ENCODE results near the gene GPHA2. TPM values are rescaled to one million over a fixed set of nuclear protein-coding genes. Genes with fewer than 3 reads are reported as not detected.
A peak's percentile ranks its signal among the peaks of the same experiment; 100 is the strongest.

The GPHA2 gene
- total and polyA plus RNA-seq, 2 of the 13 experiments (the other 11 are each of a cell fraction or from before 2014, with no cell fraction given), result 13.0 to 19.1 TPM

DNA sequence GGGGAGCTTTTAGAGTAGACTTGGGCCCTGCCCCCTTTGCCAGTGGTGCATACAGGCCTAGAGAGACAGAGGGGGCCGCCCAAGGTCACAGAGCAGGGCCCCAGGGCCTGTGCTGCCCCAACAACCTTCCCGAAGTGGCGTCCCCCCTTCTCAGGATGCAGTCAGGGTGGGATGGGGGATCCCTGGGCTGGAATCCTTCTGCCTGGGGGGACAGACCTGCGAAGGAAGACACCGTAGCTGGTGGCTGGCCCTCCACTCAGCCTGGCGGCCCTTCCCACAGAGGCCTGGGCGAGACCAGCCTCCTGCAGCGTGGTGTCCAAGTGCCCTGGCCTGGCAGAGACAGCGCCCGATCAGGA lies 42.9 kb downstream of the GPHA2 start (continued):
- TF ChIP-seq ASH2L (IDR thresholded peaks at IDR 0.05; ENCODE audit: insufficient read length, low read depth, low read length) (no peak), CEBPB (IDR thresholded peaks at IDR 0.05; ENCODE audit: borderline replicate concordance, low read depth, low read length) (no peak), ZNF879 (CRISPR knock-in tag; IDR thresholded peaks at IDR 0.05) (peak; percentile 34; the same call in 1 of the 2 replicates), ZNF430 (CRISPR knock-in tag; IDR thresholded peaks at IDR 0.05) (no peak), SMAD1 (CRISPR knock-in tag; IDR thresholded peaks at IDR 0.05; ENCODE audit: borderline replicate concordance, low read depth) (no peak), IKZF1 (IDR thresholded peaks at IDR 0.05) (no peak), ZUFSP (CRISPR knock-in tag; IDR thresholded peaks at IDR 0.05; ENCODE audit: borderline replicate concordance) (no peak), ZFP37 (CRISPR knock-in tag; IDR thresholded peaks at IDR 0.05; ENCODE audit: borderline replicate concordance) (no peak), FOXJ3 (CRISPR knock-in tag; IDR thresholded peaks at IDR 0.05; ENCODE audit: borderline replicate concordance) (no peak), ZNF788 (CRISPR knock-in tag; IDR thresholded peaks at IDR 0.05; ENCODE audit: borderline replicate concordance) (no peak), ZNF644 (CRISPR knock-in tag; IDR thresholded peaks at IDR 0.05; ENCODE audit: low read depth) (no peak), EHMT2 (IDR thresholded peaks at IDR 0.05; ENCODE audit: borderline replicate concordance, low read depth, low read length) (no peak), XRCC5 (optimal IDR thresholded peaks at IDR 0.05; ENCODE audit: low read length) (no peak), YEATS2 (CRISPR knock-in tag; IDR thresholded peaks at IDR 0.05; ENCODE audit: borderline replicate concordance) (no peak), ZNF432 (CRISPR knock-in tag; IDR thresholded peaks at IDR 0.05; ENCODE audit: borderline replicate concordance) (no peak), CBX2 (IDR thresholded peaks at IDR 0.05; ENCODE audit: low read depth, low read length) (no peak), CBX2 (CRISPR knock-in tag; IDR thresholded peaks at IDR 0.05; ENCODE audit: low read depth) (no peak), ZNF782 (CRISPR knock-in tag; IDR thresholded peaks at IDR 0.05; ENCODE audit: borderline replicate concordance) (no peak), ZNF775 (CRISPR knock-in tag; IDR thresholded peaks at IDR 0.05; ENCODE audit: borderline replicate concordance) (no peak)
- TF ChIP-seq, protein P1, sequence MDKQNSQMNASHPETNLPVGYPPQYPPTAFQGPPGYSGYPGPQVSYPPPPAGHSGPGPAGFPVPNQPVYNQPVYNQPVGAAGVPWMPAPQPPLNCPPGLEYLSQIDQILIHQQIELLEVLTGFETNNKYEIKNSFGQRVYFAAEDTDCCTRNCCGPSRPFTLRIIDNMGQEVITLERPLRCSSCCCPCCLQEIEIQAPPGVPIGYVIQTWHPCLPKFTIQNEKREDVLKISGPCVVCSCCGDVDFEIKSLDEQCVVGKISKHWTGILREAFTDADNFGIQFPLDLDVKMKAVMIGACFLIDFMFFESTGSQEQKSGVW (CRISPR knock-in tag; IDR thresholded peaks at IDR 0.05; ENCODE audit: borderline replicate concordance), result no peak
- TF ChIP-seq, protein P2, sequence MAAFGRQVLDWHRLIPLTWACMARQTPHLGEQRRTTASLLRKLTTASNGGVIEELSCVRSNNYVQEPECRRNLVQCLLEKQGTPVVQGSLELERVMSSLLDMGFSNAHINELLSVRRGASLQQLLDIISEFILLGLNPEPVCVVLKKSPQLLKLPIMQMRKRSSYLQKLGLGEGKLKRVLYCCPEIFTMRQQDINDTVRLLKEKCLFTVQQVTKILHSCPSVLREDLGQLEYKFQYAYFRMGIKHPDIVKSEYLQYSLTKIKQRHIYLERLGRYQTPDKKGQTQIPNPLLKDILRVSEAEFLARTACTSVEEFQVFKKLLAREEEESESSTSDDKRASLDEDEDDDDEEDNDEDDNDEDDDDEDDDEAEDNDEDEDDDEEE (CRISPR knock-in tag; IDR thresholded peaks at IDR 0.05), result peak; percentile 32; the same call in 1 of the 2 replicates
- TF ChIP-seq, protein P3, sequence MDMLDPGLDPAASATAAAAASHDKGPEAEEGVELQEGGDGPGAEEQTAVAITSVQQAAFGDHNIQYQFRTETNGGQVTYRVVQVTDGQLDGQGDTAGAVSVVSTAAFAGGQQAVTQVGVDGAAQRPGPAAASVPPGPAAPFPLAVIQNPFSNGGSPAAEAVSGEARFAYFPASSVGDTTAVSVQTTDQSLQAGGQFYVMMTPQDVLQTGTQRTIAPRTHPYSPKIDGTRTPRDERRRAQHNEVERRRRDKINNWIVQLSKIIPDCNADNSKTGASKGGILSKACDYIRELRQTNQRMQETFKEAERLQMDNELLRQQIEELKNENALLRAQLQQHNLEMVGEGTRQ (IDR thresholded peaks at IDR 0.05; ENCODE audit: low read depth, low read length), result no peak
- TF ChIP-seq, protein P3 (CRISPR knock-in tag; IDR thresholded peaks at IDR 0.05; ENCODE audit: borderline replicate concordance), result no peak
- TF ChIP-seq, protein P4, sequence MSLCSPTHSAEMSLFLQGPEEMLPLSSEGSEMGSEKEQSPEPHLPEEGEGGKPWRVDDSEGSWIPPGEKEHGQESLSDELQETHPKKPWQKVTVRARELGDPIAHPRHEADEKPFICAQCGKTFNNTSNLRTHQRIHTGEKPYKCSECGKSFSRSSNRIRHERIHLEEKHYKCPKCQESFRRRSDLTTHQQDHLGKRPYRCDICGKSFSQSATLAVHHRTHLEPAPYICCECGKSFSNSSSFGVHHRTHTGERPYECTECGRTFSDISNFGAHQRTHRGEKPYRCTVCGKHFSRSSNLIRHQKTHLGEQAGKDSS (CRISPR knock-in tag; IDR thresholded peaks at IDR 0.05; ENCODE audit: borderline replicate concordance, low read depth), result no peak

Data from HepG2 (cell line).